ENCODE results near the gene CDON.

The CDON gene

GRCh38 chr11:125956391-125957134 lies 106.1 kb downstream of the CDON start:
- DNase-seq (ENCODE audit: low read depth), result no peak

GRCh38 chr11:125955856-125956255 lies 106.8 kb downstream of the CDON start:
- no peak for DNase-seq (ENCODE audit: low read depth)

- no peak for DNase-seq (ENCODE audit: low read depth)
Measured at GRCh38 chr11:125954945-125955640, 107.6 kb downstream of the CDON start.

GRCh38 chr11:125954123-125954944 lies 108.3 kb downstream of the CDON start:
- no peak for DNase-seq (ENCODE audit: low read depth)

GRCh38 chr11:125953401-125953935 lies 109.2 kb downstream of the CDON start:
- no peak for DNase-seq (ENCODE audit: low read depth)

- DNase-seq (ENCODE audit: low read depth), result no peak
Measured at GRCh38 chr11:125952973-125953372, 109.7 kb downstream of the CDON start.

- no peak for DNase-seq (ENCODE audit: low read depth)
Measured at GRCh38 chr11:125952559-125952958, 110.1 kb downstream of the CDON start.

GRCh38 chr11:125951731-125952130 lies 110.9 kb downstream of the CDON start:
- no peak for DNase-seq (ENCODE audit: low read depth)

GRCh38 chr11:125950696-125951651 lies 111.7 kb downstream of the CDON start:
- DNase-seq (ENCODE audit: low read depth), result no peak

- DNase-seq (ENCODE audit: low read depth), result no peak
Measured at GRCh38 chr11:125950178-125950490, 112.5 kb downstream of the CDON start.

- no peak for DNase-seq (ENCODE audit: low read depth)
Measured at GRCh38 chr11:125949271-125950177, 113.1 kb downstream of the CDON start.

- no peak for DNase-seq (ENCODE audit: low read depth)
Measured at GRCh38 chr11:125948278-125949051, 114.2 kb downstream of the CDON start.

- no peak for DNase-seq (ENCODE audit: low read depth)
Measured at GRCh38 chr11:125947419-125948277, 115.0 kb downstream of the CDON start.

GRCh38 chr11:125946712-125947418 lies 115.8 kb downstream of the CDON start:
- no peak for DNase-seq (ENCODE audit: low read depth)

- DNase-seq (ENCODE audit: low read depth), result no peak
Measured at GRCh38 chr11:125945797-125946520, 116.7 kb downstream of the CDON start, which contains the start of gene VSIG10L2. Gene VSIG10L2 (plus strand): TSS chr11:125946044. CDS start chr11:125946056, 12 bp downstream.

GRCh38 chr11:125945011-125945796 lies 117.5 kb downstream of the CDON start:
- DNase-seq (ENCODE audit: low read depth), result no peak
